HepG2 (cell line): Measurements from ENCODE around the gene TAB3. TPM values are rescaled to one million over a fixed set of nuclear protein-coding genes. Genes with fewer than 3 reads are reported as not detected.
A peak's percentile ranks its signal among the peaks of the same experiment; 100 is the strongest.

Experiments
- CCDC6 ChIP-seq: sonication (generic); formaldehyde crosslinking; IDR thresholded peaks from 2 replicates; pipeline ENCODE4 v1.8.1; 2022; ENCODE audit warnings: mild to moderate bottlenecking, missing genetic modification reagents, moderate library complexity
- CREM ChIP-seq, 2 experiments: sonication (generic) in 1 of 2; formaldehyde crosslinking in 1 of 2; IDR thresholded peaks; 2 replicates each; pipeline versions ENCODE4 v1.4.0 to v1.6.1; 2016 to 2020; ENCODE audit warnings: antibody characterized with exemption in 1 of 2, mild to moderate bottlenecking in 1 of 2, missing genetic modification reagents in 1 of 2
- ETV5 ChIP-seq: IDR thresholded peaks from 2 replicates; pipeline ENCODE4 v1.6.1; 2018; ENCODE audit warnings: missing biosample characterization, missing genetic modification reagents, inconsistent platforms, borderline replicate concordance
- SUZ12 ChIP-seq: fragments of 150-350 bp; IDR thresholded peaks from 2 replicates; pipeline ENCODE4 v1.6.1; 2014; ENCODE audit warnings: low read depth, low read length
- ZNF383 ChIP-seq: sonication (generic); formaldehyde crosslinking; IDR thresholded peaks from 2 replicates; pipeline ENCODE4 v1.4.0; 2020; ENCODE audit warnings: missing genetic modification reagents, mild to moderate bottlenecking, borderline replicate concordance
- ZNF546 ChIP-seq: sonication (generic); formaldehyde crosslinking; conservative IDR thresholded peaks from 2 replicates; pipeline ENCODE4 v1.8.1; 2023; ENCODE audit warnings: mild to moderate bottlenecking, missing genetic modification reagents
- ZSCAN29 ChIP-seq: sonication (generic); formaldehyde crosslinking; conservative IDR thresholded peaks from 2 replicates; pipeline ENCODE4 v1.4.0; 2020; ENCODE audit warnings: mild to moderate bottlenecking, missing genetic modification reagents
- ZZZ3 ChIP-seq: sonication (generic); formaldehyde crosslinking; IDR thresholded peaks from 2 replicates; pipeline ENCODE4 v1.4.0; 2020; ENCODE audit warnings: missing genetic modification reagents, mild to moderate bottlenecking, borderline replicate concordance
- polyA plus RNA-seq, 8 experiments: library from polyadenylated mRNA; depleted of rRNA in 3 of 8; stranded (reverse) in 7 of 8; unstranded in 1 of 8; fragments of >200 nt; fragmentation: Illumina TruSeq in 4 of 8; extraction: Trizol in 4 of 8; gene quantifications; 2 replicates each; pipeline versions ENCODE4 v1.2.1 to v1.2.3, GENCODE V29; 2011 to 2016; ENCODE audit warnings: low read depth in 4 of 8, missing spikeins in 1 of 8, mixed read lengths in 1 of 8; ENCODE audit not compliant: insufficient read depth in 1 of 8
- total RNA-seq, 5 experiments: library from RNA; depleted of rRNA; stranded (reverse); fragments of >200 nt; fragmentation: Illumina TruSeq; extraction: Trizol; gene quantifications; 2 replicates each; pipeline ENCODE4 v1.2.3, GENCODE V29; 2016; ENCODE audit warnings: low read depth in 1 of 5
- TF ChIP-seq, protein P1 (sequence below): sonication (generic); formaldehyde crosslinking; IDR thresholded peaks from 2 replicates; pipeline ENCODE4 v1.5.0; 2020; ENCODE audit warnings: mild to moderate bottlenecking, missing genetic modification reagents
- TF ChIP-seq, protein P2 (sequence below): sonication (generic); formaldehyde crosslinking; IDR thresholded peaks from 2 replicates; pipeline ENCODE4 v1.8.0; 2022; ENCODE audit warnings: missing genetic modification reagents, mild to moderate bottlenecking, inconsistent platforms, borderline replicate concordance
- TF ChIP-seq, protein P3 (sequence below), 2 experiments: sonication (generic) in 1 of 2; formaldehyde crosslinking in 1 of 2; IDR thresholded peaks; 2 replicates each; pipeline versions ENCODE4 v1.6.1 to v1.9.0; 2014 to 2022; ENCODE audit warnings: antibody characterized with exemption in 1 of 2, borderline replicate concordance in 1 of 2, inconsistent platforms in 1 of 2, low read depth in 1 of 2, missing genetic modification reagents in 1 of 2
- TF ChIP-seq, protein P4 (sequence below): sonication (generic); formaldehyde crosslinking; IDR thresholded peaks from 2 replicates; pipeline ENCODE4 v1.5.1; 2020; ENCODE audit warnings: mild to moderate bottlenecking, missing genetic modification reagents, moderate library complexity

Gene TAB3
- total and polyA plus RNA-seq, 2 of the 13 experiments (the other 11 are each of a cell fraction or from before 2014, with no cell fraction given), result 27.2 to 59.8 TPM

DNA sequence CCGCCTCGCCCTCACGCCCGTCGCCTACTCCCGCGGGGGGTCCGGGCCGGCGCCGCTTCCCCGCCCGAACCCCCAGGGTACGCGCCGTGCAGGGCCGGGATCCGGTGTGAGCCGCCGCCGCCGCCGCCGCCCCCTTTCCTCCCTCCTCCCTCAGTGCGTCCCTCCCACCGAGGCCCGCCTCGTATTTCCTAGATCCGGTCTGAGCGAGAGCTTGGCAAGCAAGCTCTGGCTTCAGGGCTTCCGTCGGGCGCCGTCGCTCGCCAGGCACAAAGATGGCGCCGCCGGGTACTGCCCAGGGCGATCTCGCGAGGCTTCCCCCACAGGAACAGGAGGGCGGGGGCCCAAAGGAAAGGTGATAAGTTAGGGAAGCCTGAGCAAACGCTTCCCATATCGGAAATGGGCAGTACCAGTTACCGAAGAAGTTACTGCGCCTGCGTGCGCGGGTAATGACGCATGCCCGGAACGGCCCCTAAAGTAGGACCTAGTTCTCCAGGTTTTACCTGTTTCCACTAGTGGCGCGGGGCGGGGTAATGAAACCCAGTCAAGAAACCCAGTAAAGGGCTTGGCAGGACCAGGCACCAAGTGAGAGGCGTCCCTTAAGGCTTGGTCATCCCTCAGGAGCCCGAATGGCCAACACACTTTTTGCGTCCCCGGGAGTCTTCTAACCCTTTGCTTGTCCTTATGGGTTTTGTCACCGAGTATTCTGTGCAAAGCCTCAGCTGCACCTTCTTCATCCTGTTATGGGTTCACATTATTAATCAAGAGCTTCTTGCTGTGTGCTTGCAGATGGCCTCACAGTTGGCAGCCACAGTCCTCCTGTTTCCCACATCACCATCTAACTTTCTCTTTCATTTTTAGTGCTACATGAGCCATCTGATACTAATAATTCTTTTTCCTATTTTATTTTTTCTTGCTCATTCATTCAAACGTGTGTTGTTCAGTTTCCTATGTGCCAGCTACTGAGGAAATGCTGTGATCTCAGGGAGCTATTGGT, at the start of gene TAB3 (continued):
- TF ChIP-seq ZNF383 (CRISPR knock-in tag), result no peak
- no peak for TF ChIP-seq ZNF546 (CRISPR knock-in tag)
- TF ChIP-seq CREM (IDR thresholded peaks at IDR 0.05), result peak; percentile 79
- no peak for TF ChIP-seq CREM (CRISPR knock-in tag; IDR thresholded peaks at IDR 0.05)
- TF ChIP-seq, protein P1, sequence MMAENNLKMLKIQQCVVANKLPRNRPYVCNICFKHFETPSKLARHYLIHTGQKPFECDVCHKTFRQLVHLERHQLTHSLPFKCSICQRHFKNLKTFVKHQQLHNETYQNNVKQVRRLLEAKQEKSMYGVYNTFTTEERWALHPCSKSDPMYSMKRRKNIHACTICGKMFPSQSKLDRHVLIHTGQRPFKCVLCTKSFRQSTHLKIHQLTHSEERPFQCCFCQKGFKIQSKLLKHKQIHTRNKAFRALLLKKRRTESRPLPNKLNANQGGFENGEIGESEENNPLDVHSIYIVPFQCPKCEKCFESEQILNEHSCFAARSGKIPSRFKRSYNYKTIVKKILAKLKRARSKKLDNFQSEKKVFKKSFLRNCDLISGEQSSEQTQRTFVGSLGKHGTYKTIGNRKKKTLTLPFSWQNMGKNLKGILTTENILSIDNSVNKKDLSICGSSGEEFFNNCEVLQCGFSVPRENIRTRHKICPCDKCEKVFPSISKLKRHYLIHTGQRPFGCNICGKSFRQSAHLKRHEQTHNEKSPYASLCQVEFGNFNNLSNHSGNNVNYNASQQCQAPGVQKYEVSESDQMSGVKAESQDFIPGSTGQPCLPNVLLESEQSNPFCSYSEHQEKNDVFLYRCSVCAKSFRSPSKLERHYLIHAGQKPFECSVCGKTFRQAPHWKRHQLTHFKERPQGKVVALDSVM (CRISPR knock-in tag), result no peak
- TF ChIP-seq, protein P2, sequence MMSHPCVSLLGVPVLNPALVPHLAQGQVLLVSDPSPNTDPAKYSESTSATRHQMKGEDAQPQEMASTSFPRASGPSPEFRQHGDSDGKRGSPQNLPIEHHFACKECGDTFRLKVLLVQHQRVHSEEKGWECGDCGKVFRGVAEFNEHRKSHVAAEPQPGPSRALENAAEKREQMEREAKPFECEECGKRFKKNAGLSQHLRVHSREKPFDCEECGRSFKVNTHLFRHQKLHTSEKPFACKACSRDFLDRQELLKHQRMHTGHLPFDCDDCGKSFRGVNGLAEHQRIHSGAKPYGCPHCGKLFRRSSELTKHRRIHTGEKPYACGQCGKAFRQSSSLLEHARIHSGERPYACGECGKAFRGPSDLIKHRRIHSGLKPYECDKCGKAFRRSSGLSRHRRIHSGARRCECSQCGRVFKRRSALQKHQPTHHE (CRISPR knock-in tag), result no peak
- TF ChIP-seq SUZ12, result no peak
- TF ChIP-seq ZSCAN29 (CRISPR knock-in tag), result no peak
- TF ChIP-seq, protein P3, sequence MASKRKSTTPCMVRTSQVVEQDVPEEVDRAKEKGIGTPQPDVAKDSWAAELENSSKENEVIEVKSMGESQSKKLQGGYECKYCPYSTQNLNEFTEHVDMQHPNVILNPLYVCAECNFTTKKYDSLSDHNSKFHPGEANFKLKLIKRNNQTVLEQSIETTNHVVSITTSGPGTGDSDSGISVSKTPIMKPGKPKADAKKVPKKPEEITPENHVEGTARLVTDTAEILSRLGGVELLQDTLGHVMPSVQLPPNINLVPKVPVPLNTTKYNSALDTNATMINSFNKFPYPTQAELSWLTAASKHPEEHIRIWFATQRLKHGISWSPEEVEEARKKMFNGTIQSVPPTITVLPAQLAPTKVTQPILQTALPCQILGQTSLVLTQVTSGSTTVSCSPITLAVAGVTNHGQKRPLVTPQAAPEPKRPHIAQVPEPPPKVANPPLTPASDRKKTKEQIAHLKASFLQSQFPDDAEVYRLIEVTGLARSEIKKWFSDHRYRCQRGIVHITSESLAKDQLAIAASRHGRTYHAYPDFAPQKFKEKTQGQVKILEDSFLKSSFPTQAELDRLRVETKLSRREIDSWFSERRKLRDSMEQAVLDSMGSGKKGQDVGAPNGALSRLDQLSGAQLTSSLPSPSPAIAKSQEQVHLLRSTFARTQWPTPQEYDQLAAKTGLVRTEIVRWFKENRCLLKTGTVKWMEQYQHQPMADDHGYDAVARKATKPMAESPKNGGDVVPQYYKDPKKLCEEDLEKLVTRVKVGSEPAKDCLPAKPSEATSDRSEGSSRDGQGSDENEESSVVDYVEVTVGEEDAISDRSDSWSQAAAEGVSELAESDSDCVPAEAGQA (IDR thresholded peaks at IDR 0.05; ENCODE audit: low read depth), result peak; percentile 76
- TF ChIP-seq, protein P3 (CRISPR knock-in tag; IDR thresholded peaks at IDR 0.05; ENCODE audit: borderline replicate concordance), result no peak
- TF ChIP-seq ZZZ3 (CRISPR knock-in tag), result no peak
- TF ChIP-seq, protein P4, sequence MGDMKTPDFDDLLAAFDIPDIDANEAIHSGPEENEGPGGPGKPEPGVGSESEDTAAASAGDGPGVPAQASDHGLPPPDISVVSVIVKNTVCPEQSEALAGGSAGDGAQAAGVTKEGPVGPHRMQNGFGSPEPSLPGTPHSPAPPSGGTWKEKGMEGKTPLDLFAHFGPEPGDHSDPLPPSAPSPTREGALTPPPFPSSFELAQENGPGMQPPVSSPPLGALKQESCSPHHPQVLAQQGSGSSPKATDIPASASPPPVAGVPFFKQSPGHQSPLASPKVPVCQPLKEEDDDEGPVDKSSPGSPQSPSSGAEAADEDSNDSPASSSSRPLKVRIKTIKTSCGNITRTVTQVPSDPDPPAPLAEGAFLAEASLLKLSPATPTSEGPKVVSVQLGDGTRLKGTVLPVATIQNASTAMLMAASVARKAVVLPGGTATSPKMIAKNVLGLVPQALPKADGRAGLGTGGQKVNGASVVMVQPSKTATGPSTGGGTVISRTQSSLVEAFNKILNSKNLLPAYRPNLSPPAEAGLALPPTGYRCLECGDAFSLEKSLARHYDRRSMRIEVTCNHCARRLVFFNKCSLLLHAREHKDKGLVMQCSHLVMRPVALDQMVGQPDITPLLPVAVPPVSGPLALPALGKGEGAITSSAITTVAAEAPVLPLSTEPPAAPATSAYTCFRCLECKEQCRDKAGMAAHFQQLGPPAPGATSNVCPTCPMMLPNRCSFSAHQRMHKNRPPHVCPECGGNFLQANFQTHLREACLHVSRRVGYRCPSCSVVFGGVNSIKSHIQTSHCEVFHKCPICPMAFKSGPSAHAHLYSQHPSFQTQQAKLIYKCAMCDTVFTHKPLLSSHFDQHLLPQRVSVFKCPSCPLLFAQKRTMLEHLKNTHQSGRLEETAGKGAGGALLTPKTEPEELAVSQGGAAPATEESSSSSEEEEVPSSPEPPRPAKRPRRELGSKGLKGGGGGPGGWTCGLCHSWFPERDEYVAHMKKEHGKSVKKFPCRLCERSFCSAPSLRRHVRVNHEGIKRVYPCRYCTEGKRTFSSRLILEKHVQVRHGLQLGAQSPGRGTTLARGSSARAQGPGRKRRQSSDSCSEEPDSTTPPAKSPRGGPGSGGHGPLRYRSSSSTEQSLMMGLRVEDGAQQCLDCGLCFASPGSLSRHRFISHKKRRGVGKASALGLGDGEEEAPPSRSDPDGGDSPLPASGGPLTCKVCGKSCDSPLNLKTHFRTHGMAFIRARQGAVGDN (CRISPR knock-in tag), result peak; percentile 86
- no peak; the same call in none of the 2 replicates for TF ChIP-seq CCDC6 (CRISPR knock-in tag)
- TF ChIP-seq ETV5 (CRISPR knock-in tag), result peak; percentile 87
